HG03457 (cell line): ENCODE results near the gene DNAH2.

Experiments used
- ATAC-seq: cut with Tn5 transposase; IDR thresholded peaks from one replicate; pipeline ENCODE4 v1.9.1; 2021; ENCODE audit warnings: moderate number of reproducible peaks; ENCODE audit not compliant: unreplicated experiment

Gene DNAH2

GRCh38 chr17:7719661-7720060 lies 2.1 kb downstream of the DNAH2 start:
- ATAC-seq, result no peak

GRCh38 chr17:7720125-7720524 lies 2.6 kb downstream of the DNAH2 start:
- ATAC-seq, result no peak

GRCh38 chr17:7721612-7722011 lies 4.1 kb downstream of the DNAH2 start:
- ATAC-seq, result no peak

- no peak for ATAC-seq
These were observed 10.3 kb downstream of the DNAH2 start for GRCh38 chr17:7727886-7728285.

GRCh38 chr17:7729816-7730215 lies 12.3 kb downstream of the DNAH2 start:
- no peak for ATAC-seq

GRCh38 chr17:7732981-7733539 lies 15.5 kb downstream of the DNAH2 start:
- ATAC-seq, result no peak

- no peak for ATAC-seq
These were observed 20.1 kb downstream of the DNAH2 start for GRCh38 chr17:7737601-7738000.

- no peak for ATAC-seq
These were observed 22.2 kb downstream of the DNAH2 start for GRCh38 chr17:7739746-7740145.

GRCh38 chr17:7740481-7741001 lies 23.0 kb downstream of the DNAH2 start:
- ATAC-seq, result no peak

GRCh38 chr17:7742729-7743128 lies 25.2 kb downstream of the DNAH2 start:
- ATAC-seq, result no peak

GRCh38 chr17:7744416-7744815 lies 26.9 kb downstream of the DNAH2 start:
- ATAC-seq, result no peak

- ATAC-seq, result no peak
These were observed 28.4 kb downstream of the DNAH2 start for GRCh38 chr17:7745748-7746470.

- no peak for ATAC-seq
These were observed 30.1 kb downstream of the DNAH2 start for GRCh38 chr17:7747635-7748071.

GRCh38 chr17:7748076-7748775 lies 30.7 kb downstream of the DNAH2 start:
- no peak for ATAC-seq

GRCh38 chr17:7750321-7750821 lies 32.8 kb downstream of the DNAH2 start:
- no peak for ATAC-seq

GRCh38 chr17:7754656-7755055 lies 37.1 kb downstream of the DNAH2 start:
- no peak for ATAC-seq

- ATAC-seq, result no peak
These were observed 37.7 kb downstream of the DNAH2 start for GRCh38 chr17:7755095-7755890.

GRCh38 chr17:7756968-7757367 lies 39.4 kb downstream of the DNAH2 start:
- no peak for ATAC-seq

- ATAC-seq, result no peak
These were observed 46.4 kb downstream of the DNAH2 start for GRCh38 chr17:7763919-7764318.

- no peak for ATAC-seq
These were observed 49.5 kb downstream of the DNAH2 start for GRCh38 chr17:7767004-7767403.
